NCI-H1092 (cell line): ENCODE results near the gene CHPF.

ENCODE experiments used
- DNase-seq: peaks from one replicate; lab custom pipeline; 2025; lab: John Stamatoyannopoulos, UW

The CHPF gene

GRCh38 chr2:219496825-219497494, 46.6 kb downstream of the CHPF start:
- no peak for DNase-seq

DNA sequence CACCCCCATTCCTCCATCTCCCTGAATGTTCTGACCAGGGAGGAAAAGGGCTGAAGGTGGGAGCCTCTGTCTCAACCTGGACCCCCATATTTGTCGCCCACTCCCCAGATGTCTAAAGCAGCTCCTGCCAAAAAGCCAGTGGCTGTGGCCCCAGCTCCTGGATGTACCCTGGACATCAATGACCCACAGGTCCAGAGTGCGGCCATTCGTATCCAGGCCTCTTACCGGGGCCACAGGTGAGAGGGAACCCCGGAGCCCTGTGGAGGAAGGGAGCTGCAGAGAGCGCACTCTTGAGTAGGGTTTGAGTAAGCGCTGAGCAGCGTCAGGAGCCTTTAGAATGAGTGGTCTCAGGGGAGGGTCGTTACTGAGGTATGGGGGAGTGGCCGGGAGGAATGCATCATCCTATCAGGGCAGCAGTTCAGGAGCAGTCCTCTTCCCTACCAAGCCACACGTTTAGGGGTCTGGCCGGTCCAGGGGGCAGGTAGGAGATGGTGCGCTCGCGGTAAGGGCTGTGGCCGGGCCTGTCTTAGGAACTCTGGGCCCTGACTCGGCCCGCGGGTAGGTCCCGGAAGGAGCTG, 47.3 kb downstream of the CHPF start:
- no peak for DNase-seq

- DNase-seq, result peak; percentile 32
These were observed 48.0 kb downstream of the CHPF start for GRCh38 chr2:219495531-219496122.

- DNase-seq, result no peak
These were observed 48.6 kb downstream of the CHPF start for GRCh38 chr2:219494952-219495530.

DNA sequence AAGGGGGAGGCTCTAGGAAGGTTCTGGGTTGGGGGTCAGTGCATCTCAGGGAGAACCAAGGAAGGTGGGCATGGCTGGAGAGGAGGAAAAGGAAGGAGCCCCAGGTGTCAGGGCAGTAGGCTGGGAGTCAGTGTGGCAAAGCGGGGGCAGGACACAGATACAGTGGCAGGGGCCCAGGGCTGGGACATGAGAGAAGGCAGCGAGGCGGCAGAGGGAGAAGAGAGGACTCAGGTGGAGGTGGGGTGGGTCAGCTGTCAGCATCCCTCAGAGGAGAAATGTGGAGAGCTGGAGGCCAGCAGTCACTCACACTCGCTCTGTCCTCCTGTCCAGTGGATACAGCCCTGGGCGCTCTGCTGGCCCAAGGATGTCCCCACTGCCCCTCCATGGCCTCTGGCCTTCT, 50.5 kb downstream of the CHPF start:
- no peak for DNase-seq

GRCh38 chr2:219492575-219492974, 51.0 kb downstream of the CHPF start:
- DNase-seq, result no peak

GRCh38 chr2:219491278-219491963, 52.2 kb downstream of the CHPF start:
- no peak for DNase-seq

GRCh38 chr2:219490600-219491130, 52.9 kb downstream of the CHPF start:
- no peak for DNase-seq

DNA sequence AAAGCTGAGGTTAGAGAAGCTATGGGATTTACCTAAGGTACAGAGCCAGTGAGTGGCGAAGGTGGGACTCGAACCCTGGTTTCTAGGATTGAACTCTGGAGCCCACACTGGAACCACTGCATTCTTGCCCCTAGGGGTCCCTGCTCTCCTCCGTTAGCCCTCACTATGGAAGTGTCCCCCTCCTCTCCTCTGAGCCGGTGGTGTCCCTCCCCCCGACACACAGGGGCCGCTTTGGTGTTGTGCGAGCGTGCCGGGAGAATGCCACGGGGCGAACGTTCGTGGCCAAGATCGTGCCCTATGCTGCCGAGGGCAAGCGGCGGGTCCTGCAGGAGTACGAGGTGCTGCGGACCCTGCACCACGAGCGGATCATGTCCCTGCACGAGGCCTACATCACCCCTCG, 53.4 kb downstream of the CHPF start:
- DNase-seq, result no peak

DNA sequence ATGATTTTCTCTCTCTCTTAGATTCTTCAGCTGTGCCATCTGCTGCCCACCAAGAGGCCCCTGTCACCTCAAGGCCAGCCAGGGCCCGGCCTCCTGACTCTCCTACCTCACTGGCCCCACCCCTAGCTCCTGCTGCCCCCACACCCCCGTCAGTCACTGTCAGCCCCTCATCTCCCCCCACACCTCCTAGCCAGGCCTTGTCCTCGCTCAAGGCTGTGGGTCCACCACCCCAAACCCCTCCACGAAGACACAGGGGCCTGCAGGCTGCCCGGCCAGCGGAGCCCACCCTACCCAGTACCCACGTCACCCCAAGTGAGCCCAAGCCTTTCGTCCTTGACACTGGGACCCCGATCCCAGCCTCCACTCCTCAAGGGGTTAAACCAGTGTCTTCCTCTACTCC, 54.3 kb downstream of the CHPF start:
- no peak for DNase-seq
